ENCODE results near the gene PCDHGC5. TPM values are rescaled to one million over a fixed set of nuclear protein-coding genes. Genes with fewer than 3 reads are reported as not detected.

Gene PCDHGC5
- total RNA-seq, 1 donor = 0.27 TPM

DNA sequence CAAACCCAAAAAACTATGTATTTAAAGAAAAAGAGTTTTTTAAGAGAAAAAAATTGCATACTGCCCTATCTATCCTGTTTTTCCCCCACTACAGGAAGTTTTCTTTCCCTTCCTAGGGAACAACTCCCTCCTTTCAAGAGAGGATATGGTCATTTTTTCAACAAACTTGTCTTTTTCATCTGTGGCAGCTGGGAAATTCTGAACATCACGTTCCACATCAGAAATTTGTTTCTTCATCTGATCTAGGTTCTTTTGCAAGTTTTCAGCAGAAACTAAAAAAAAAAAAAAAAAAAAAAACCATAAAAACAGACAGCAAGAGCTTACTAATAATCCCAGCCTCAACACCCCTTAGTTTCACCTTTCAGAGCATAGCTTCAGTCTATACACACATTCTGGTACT lies 38.5 kb downstream of the PCDHGC5 start:
- DNase-seq (ENCODE audit: low read depth in 2 of 3, low spot score in 2 of 3) = no peak

- DNase-seq (ENCODE audit: low read depth in 2 of 3, low spot score in 2 of 3) = no peak
These were observed 39.6 kb downstream of the PCDHGC5 start for GRCh38 chr5:141528291-141528984.

- no peak for DNase-seq (ENCODE audit: low read depth in 2 of 3, low spot score in 2 of 3)
These were observed 40.1 kb downstream of the PCDHGC5 start for GRCh38 chr5:141529002-141529401.

DNA sequence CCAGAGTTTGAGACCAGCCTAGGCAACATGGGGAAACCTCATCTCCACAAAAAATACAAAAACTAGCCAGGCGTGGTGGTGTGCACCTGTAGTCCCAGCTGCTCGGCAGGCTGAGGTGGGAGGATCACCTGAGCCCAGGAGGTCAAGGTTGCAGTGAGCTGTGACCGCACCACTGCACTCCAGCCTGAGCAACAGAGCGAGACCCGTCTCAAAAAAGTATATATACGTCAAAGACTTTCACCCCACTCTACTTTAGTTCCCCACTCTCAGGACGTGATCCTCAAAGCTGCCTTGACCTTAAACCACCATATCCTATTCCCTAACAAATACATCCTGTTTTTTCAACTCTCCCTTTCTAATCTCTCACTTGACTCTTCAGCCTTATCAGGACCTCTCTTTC lies 41.0 kb downstream of the PCDHGC5 start:
- DNase-seq (ENCODE audit: low read depth in 2 of 3, low spot score in 2 of 3) = no peak

DNA sequence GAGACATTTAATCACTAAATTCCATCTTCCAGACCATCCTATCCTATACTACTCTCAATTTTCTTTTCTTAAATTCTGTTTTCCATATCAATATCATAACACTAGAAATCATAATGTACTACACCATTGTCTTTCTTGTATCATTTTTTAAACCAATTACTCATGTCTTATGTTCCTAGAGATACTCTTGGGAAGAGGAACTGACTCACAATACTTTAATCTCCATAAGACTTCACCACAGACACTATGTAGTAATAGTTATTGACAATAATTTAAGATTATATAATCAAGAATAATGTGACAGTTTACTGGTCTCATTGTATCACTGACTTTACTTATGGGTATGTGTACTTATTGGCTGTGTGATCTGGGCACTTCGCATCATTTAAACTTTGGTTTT lies 43.8 kb downstream of the PCDHGC5 start:
- DNase-seq (ENCODE audit: low read depth in 2 of 3, low spot score in 2 of 3) = no peak

DNA sequence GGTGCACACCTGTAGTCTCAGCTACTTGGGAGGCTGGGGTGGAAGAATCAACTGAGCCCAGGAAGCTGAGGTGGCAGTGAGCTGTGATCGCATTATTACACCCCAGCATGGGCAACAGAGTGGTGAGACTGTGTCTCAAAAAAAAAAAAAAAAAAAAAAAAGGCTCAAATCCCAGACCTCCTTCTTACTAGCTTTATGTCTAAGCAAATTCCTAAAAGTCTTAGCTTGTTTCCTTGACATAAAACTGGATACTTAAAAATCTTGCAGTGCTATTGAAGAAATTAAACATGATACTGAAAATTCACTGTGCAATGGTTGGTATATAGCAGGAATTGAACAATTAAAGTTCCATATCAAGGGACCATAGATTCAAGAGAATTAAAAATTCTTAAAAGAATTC lies 45.0 kb downstream of the PCDHGC5 start:
- no peak for DNase-seq (ENCODE audit: low read depth in 2 of 3, low spot score in 2 of 3)

GRCh38 chr5:141534492-141535213 lies 45.8 kb downstream of the PCDHGC5 start:
- no peak for DNase-seq (ENCODE audit: low read depth in 2 of 3, low spot score in 2 of 3)

Other genes starting within 250 kb of the PCDHGC5 start
- gene PCDHB15, start 243.7 kb upstream of the PCDHGC5 start, total RNA-seq = under 0.01 TPM
- gene SLC25A2, start 185.0 kb upstream of the PCDHGC5 start, total RNA-seq = 0.54 TPM
- gene TAF7, start 168.3 kb upstream of the PCDHGC5 start, total RNA-seq = 45.0 TPM
- gene PCDHGA1, start 158.6 kb upstream of the PCDHGC5 start, total RNA-seq = under 0.01 TPM
- gene PCDHGA2, start 150.3 kb upstream of the PCDHGC5 start, total RNA-seq = 0.27 TPM
- 0.54 TPM for gene PCDHGA3, start 145.3 kb upstream of the PCDHGC5 start, total RNA-seq
- 0.27 TPM for gene PCDHGB1, start 139.0 kb upstream of the PCDHGC5 start, total RNA-seq
- gene PCDHGA4, start 134.1 kb upstream of the PCDHGC5 start, total RNA-seq = 0.81 TPM
- gene PCDHGB2, start 129.1 kb upstream of the PCDHGC5 start, total RNA-seq = 2.4 TPM
- 1.1 TPM for gene PCDHGA5, start 124.9 kb upstream of the PCDHGC5 start, total RNA-seq
- 3.5 TPM for gene PCDHGB3, start 118.8 kb upstream of the PCDHGC5 start, total RNA-seq
- gene PCDHGA6, start 115.2 kb upstream of the PCDHGC5 start, total RNA-seq = 1.9 TPM
- gene PCDHGA7, start 106.3 kb upstream of the PCDHGC5 start, total RNA-seq = 0.81 TPM
- 1.6 TPM for gene PCDHGB4, start 101.4 kb upstream of the PCDHGC5 start, total RNA-seq
- 0.54 TPM for gene PCDHGA8, start 96.4 kb upstream of the PCDHGC5 start, total RNA-seq
- 2.4 TPM for gene PCDHGB5, start 91.1 kb upstream of the PCDHGC5 start, total RNA-seq
- gene PCDHGA9, start 86.3 kb upstream of the PCDHGC5 start, total RNA-seq = 1.1 TPM
- 0.81 TPM for gene PCDHGB6, start 81.1 kb upstream of the PCDHGC5 start, total RNA-seq
- 1.1 TPM for gene PCDHGA10, start 76.1 kb upstream of the PCDHGC5 start, total RNA-seq
- gene PCDHGB7, start 71.4 kb upstream of the PCDHGC5 start, total RNA-seq = 2.2 TPM
- 1.3 TPM for gene PCDHGA11, start 68.0 kb upstream of the PCDHGC5 start, total RNA-seq
- gene PCDHGA12, start 58.6 kb upstream of the PCDHGC5 start, total RNA-seq = 2.2 TPM
- gene PCDHGC3, start 13.1 kb upstream of the PCDHGC5 start, total RNA-seq = 1.1 TPM
- 0.54 TPM for gene PCDHGC4, start 4.1 kb upstream of the PCDHGC5 start, total RNA-seq
- gene DIAPH1, start 129.9 kb downstream of the PCDHGC5 start, total RNA-seq = 41.5 TPM
- 49.8 TPM for gene HDAC3, start 147.8 kb downstream of the PCDHGC5 start, total RNA-seq
- 2.4 TPM for gene RELL2, start 147.9 kb downstream of the PCDHGC5 start, total RNA-seq
- gene FCHSD1, start 162.3 kb downstream of the PCDHGC5 start, total RNA-seq = 35.5 TPM
- 0.27 TPM for gene ARAP3, start 193.1 kb downstream of the PCDHGC5 start, total RNA-seq